ENCODE results near the gene TKFC.

TKFC gene

GRCh38 chr11:61357894-61358239, 24.8 kb downstream of the TKFC start:
- TF ChIP-seq TCF4 (CRISPR knock-in tag; IDR thresholded peaks at IDR 0.05; ENCODE audit: borderline replicate concordance): no peak
- no peak for TF ChIP-seq ZFP3 (CRISPR knock-in tag; IDR thresholded peaks at IDR 0.05)
- TF ChIP-seq CSDC2 (CRISPR knock-in tag; IDR thresholded peaks at IDR 0.05): no peak
- no peak for TF ChIP-seq ZNF70 (CRISPR knock-in tag; IDR thresholded peaks at IDR 0.05)
- no peak for TF ChIP-seq ZNF565 (CRISPR knock-in tag; conservative IDR thresholded peaks at IDR 0.05; ENCODE audit: low read depth)
- TF ChIP-seq GLIS3 (CRISPR knock-in tag; IDR thresholded peaks at IDR 0.05): no peak
- no peak for TF ChIP-seq BACH2 (CRISPR knock-in tag; IDR thresholded peaks at IDR 0.05; ENCODE audit: borderline replicate concordance)
- TF ChIP-seq ESRRG (CRISPR knock-in tag; IDR thresholded peaks at IDR 0.05): no peak
- TF ChIP-seq POU6F1 (CRISPR knock-in tag; IDR thresholded peaks at IDR 0.05; ENCODE audit: borderline replicate concordance, low read depth): no peak
- TF ChIP-seq ZC3H10 (CRISPR knock-in tag; IDR thresholded peaks at IDR 0.05): no peak
- no peak for TF ChIP-seq ISL1 (CRISPR knock-in tag; IDR thresholded peaks at IDR 0.05)
- no peak for ATAC-seq

GRCh38 chr11:61358566-61358965, 25.5 kb downstream of the TKFC start:
- ATAC-seq: no peak
- no peak for TF ChIP-seq BACH2 (CRISPR knock-in tag; IDR thresholded peaks at IDR 0.05; ENCODE audit: borderline replicate concordance)

GRCh38 chr11:61359516-61359915, 26.5 kb downstream of the TKFC start:
- ATAC-seq: no peak
- TF ChIP-seq OSR1 (CRISPR knock-in tag; IDR thresholded peaks at IDR 0.05): no peak
- TF ChIP-seq PATZ1 (CRISPR knock-in tag; IDR thresholded peaks at IDR 0.05; ENCODE audit: borderline replicate concordance): no peak
- no peak for TF ChIP-seq TOX (CRISPR knock-in tag; IDR thresholded peaks at IDR 0.05; ENCODE audit: borderline replicate concordance)
- TF ChIP-seq ZNF8 (CRISPR knock-in tag; IDR thresholded peaks at IDR 0.05): no peak
- TF ChIP-seq ZFP30 (CRISPR knock-in tag; IDR thresholded peaks at IDR 0.05): no peak
- TF ChIP-seq BACH2 (CRISPR knock-in tag; IDR thresholded peaks at IDR 0.05; ENCODE audit: borderline replicate concordance): no peak
- no peak for TF ChIP-seq ISL1 (CRISPR knock-in tag; IDR thresholded peaks at IDR 0.05)
- no peak for TF ChIP-seq CSRNP3 (CRISPR knock-in tag; IDR thresholded peaks at IDR 0.05)
- no peak for TF ChIP-seq ESRRG (CRISPR knock-in tag; IDR thresholded peaks at IDR 0.05)
- TF ChIP-seq SNAI2 (CRISPR knock-in tag; IDR thresholded peaks at IDR 0.05): no peak

GRCh38 chr11:61361237-61361740, 28.3 kb downstream of the TKFC start:
- TF ChIP-seq ZNF70 (CRISPR knock-in tag; IDR thresholded peaks at IDR 0.05) (no peak), CSRNP3 (CRISPR knock-in tag; IDR thresholded peaks at IDR 0.05) (no peak), PPARA (CRISPR knock-in tag; IDR thresholded peaks at IDR 0.05; ENCODE audit: borderline replicate concordance) (no peak), ZNF565 (CRISPR knock-in tag; conservative IDR thresholded peaks at IDR 0.05; ENCODE audit: low read depth) (no peak), ZFP3 (CRISPR knock-in tag; IDR thresholded peaks at IDR 0.05) (no peak), CREB5 (CRISPR knock-in tag; IDR thresholded peaks at IDR 0.05; ENCODE audit: low read depth) (no peak), ARNTL (CRISPR knock-in tag; IDR thresholded peaks at IDR 0.05; ENCODE audit: borderline replicate concordance, low read depth) (no peak), GLIS3 (CRISPR knock-in tag; IDR thresholded peaks at IDR 0.05) (no peak), ZFP30 (CRISPR knock-in tag; IDR thresholded peaks at IDR 0.05) (no peak), SNAI2 (CRISPR knock-in tag; IDR thresholded peaks at IDR 0.05) (no peak), TCF4 (CRISPR knock-in tag; IDR thresholded peaks at IDR 0.05; ENCODE audit: borderline replicate concordance) (no peak), OSR1 (CRISPR knock-in tag; IDR thresholded peaks at IDR 0.05) (no peak), ZC3H10 (CRISPR knock-in tag; IDR thresholded peaks at IDR 0.05) (no peak), POU6F1 (CRISPR knock-in tag; IDR thresholded peaks at IDR 0.05; ENCODE audit: borderline replicate concordance, low read depth) (no peak)
- peak; percentile 1; the same call in 2 of the 3 replicates for ATAC-seq

Data from SK-N-SH treated with all-trans-retinoic acid at 6 μM for 48 hours (cell line).